Loucy (cell line): ENCODE data around the gene ARF5.

ENCODE experiments used
- EZH2phosphoT487 ChIP-seq: fragments of 200-600 bp; IDR thresholded peaks from 2 replicates; pipeline ENCODE4 v1.6.1; 2018; ENCODE audit warnings: antibody characterized with exemption, mild to moderate bottlenecking, moderate library complexity, borderline replicate concordance
- TF ChIP-seq, protein P1 (sequence below): fragments of 200-600 bp; sonication (generic); conservative IDR thresholded peaks from 2 replicates; pipeline ENCODE4 v1.5.1; 2014; ENCODE audit warnings: mild to moderate bottlenecking, antibody characterized with exemption, low read length

DNA sequence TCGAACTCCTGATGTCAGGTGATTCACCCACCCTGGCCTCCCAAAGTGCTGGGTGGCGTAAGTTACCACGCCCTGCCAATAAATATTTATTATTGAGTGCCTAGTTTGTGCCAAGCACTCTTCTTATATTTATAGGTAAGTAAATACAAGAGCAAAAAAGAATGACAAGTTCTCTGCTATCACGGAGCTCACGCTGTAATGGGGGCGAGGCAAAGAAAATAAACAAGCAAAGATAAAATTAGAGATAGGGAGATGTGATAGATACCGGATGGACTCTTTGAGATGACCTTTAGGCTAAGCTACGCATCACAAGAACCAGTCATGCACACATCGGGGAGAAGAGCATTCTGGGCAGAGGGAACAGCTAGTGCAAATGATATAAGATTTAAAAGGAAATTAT lies 49.1 kb upstream of the ARF5 start:
- TF ChIP-seq, protein P1, sequence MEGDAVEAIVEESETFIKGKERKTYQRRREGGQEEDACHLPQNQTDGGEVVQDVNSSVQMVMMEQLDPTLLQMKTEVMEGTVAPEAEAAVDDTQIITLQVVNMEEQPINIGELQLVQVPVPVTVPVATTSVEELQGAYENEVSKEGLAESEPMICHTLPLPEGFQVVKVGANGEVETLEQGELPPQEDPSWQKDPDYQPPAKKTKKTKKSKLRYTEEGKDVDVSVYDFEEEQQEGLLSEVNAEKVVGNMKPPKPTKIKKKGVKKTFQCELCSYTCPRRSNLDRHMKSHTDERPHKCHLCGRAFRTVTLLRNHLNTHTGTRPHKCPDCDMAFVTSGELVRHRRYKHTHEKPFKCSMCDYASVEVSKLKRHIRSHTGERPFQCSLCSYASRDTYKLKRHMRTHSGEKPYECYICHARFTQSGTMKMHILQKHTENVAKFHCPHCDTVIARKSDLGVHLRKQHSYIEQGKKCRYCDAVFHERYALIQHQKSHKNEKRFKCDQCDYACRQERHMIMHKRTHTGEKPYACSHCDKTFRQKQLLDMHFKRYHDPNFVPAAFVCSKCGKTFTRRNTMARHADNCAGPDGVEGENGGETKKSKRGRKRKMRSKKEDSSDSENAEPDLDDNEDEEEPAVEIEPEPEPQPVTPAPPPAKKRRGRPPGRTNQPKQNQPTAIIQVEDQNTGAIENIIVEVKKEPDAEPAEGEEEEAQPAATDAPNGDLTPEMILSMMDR: no peak
- TF ChIP-seq EZH2phosphoT487: no peak
